Activated naive CD8-positive, alpha-beta T cell treated with anti-CD3 and anti-CD28 coated beads for 36 hours (primary cell): ENCODE measurements around the gene PGS1. TPM values are rescaled to one million over a fixed set of nuclear protein-coding genes. Genes with fewer than 3 reads are reported as not detected.
A peak's percentile ranks its signal among the peaks of the same experiment; 100 is the strongest.

ENCODE experiments used
- DNase-seq: peaks from one replicate; pipeline ENCODE4 v3.0.0; 2021
- H3K27ac Mint-ChIP-seq: one replicate; pipeline ENCODE4 v1.8.0; 2022; ENCODE audit warnings: mild to moderate bottlenecking, moderate library complexity, mixed read lengths
- H3K27me3 Mint-ChIP-seq: one replicate; pipeline ENCODE4 v1.8.0; 2022; ENCODE audit warnings: mild to moderate bottlenecking, mixed read lengths
- H3K36me3 Mint-ChIP-seq: one replicate; pipeline ENCODE4 v1.8.0; 2021; ENCODE audit warnings: mild to moderate bottlenecking, mixed read lengths
- H3K4me1 Mint-ChIP-seq: one replicate; pipeline ENCODE4 v1.8.0; 2021; ENCODE audit warnings: mixed read lengths
- H3K4me3 Mint-ChIP-seq: one replicate; pipeline ENCODE4 v1.8.0; 2022; ENCODE audit warnings: mild to moderate bottlenecking, moderate library complexity, mixed read lengths
- H3K9me3 Mint-ChIP-seq: one replicate; pipeline ENCODE4 v1.8.0; 2022; ENCODE audit warnings: mixed read lengths
- total RNA-seq, 2 experiments: library from RNA; stranded (reverse); gene quantifications; one replicate each; pipeline ENCODE4 v1.2.3, GENCODE V29; 2021

The PGS1 gene
- total RNA-seq, 2 experiments from 2014 or later, result 39.1 to 43.7 TPM

GRCh38 chr17:78368854-78369495, 9.5 kb upstream of the PGS1 start:
- Mint-ChIP-seq H3K9me3 (no peaks in the 10 kb centered on the region), H3K36me3 (no peaks in the 10 kb centered on the region), H3K4me3 (no peak overlapping the region), H3K27me3 (peaks cover 13% of the 10 kb centered on the region), H3K27ac (no peak overlapping the region), H3K4me1 (peaks cover 10% of the 10 kb centered on the region)
- DNase-seq, result no peak

GRCh38 chr17:78369791-78370381, 8.6 kb upstream of the PGS1 start:
- Mint-ChIP-seq H3K9me3 (no peaks in the 10 kb centered on the region), H3K27ac (no peak overlapping the region), H3K27me3 (peaks cover 4% of the 10 kb centered on the region), H3K4me1 (peaks cover 3% of the 10 kb centered on the region), H3K36me3 (no peaks in the 10 kb centered on the region), H3K4me3 (no peak overlapping the region)
- DNase-seq, result no peak

GRCh38 chr17:78371056-78371455, 7.4 kb upstream of the PGS1 start:
- peaks cover 2% of the 10 kb centered on the region for H3K27me3 Mint-ChIP-seq
- no peak overlapping the region for H3K27ac Mint-ChIP-seq
- DNase-seq, result no peak
- no peaks in the 10 kb centered on the region for H3K4me1 Mint-ChIP-seq
- H3K36me3 Mint-ChIP-seq, result no peaks in the 10 kb centered on the region
- no peaks in the 10 kb centered on the region for H3K9me3 Mint-ChIP-seq
- no peak overlapping the region for H3K4me3 Mint-ChIP-seq

- Mint-ChIP-seq H3K9me3 (no peaks in the 10 kb centered on the region), H3K4me3 (no peak overlapping the region), H3K27ac (no peak overlapping the region), H3K4me1 (peaks cover 4% of the 10 kb centered on the region), H3K27me3 (no peaks in the 10 kb centered on the region), H3K36me3 (no peaks in the 10 kb centered on the region)
- DNase-seq, result no peak
Measured at GRCh38 chr17:78372841-78373240, 5.6 kb upstream of the PGS1 start.

GRCh38 chr17:78374189-78374588, 4.3 kb upstream of the PGS1 start:
- no peak for DNase-seq
- Mint-ChIP-seq H3K27ac (no peak overlapping the region), H3K9me3 (no peaks in the 10 kb centered on the region), H3K4me1 (peaks cover 7% of the 10 kb centered on the region), H3K36me3 (peaks cover 4% of the 10 kb centered on the region), H3K4me3 (no peak overlapping the region), H3K27me3 (no peaks in the 10 kb centered on the region)

- Mint-ChIP-seq H3K4me1 (peaks cover 11% of the 10 kb centered on the region), H3K27me3 (no peaks in the 10 kb centered on the region), H3K4me3 (no peak overlapping the region), H3K9me3 (no peaks in the 10 kb centered on the region), H3K36me3 (peaks cover 6% of the 10 kb centered on the region), H3K27ac (no peak overlapping the region)
- no peak for DNase-seq
Measured at GRCh38 chr17:78374631-78375274, 3.7 kb upstream of the PGS1 start.

GRCh38 chr17:78375401-78376151, 2.9 kb upstream of the PGS1 start:
- H3K27ac Mint-ChIP-seq, result no peak overlapping the region
- peaks cover 20% of the 10 kb centered on the region for H3K4me1 Mint-ChIP-seq
- no peaks in the 10 kb centered on the region for H3K9me3 Mint-ChIP-seq
- H3K27me3 Mint-ChIP-seq, result no peaks in the 10 kb centered on the region
- peaks cover 6% of the 10 kb centered on the region for H3K36me3 Mint-ChIP-seq
- no peak for DNase-seq
- no peak overlapping the region for H3K4me3 Mint-ChIP-seq

- peaks cover 8% of the 10 kb centered on the region for H3K36me3 Mint-ChIP-seq
- no peak for DNase-seq
- peaks cover 26% of the 10 kb centered on the region for H3K4me1 Mint-ChIP-seq
- H3K4me3 Mint-ChIP-seq, result no peak overlapping the region
- no peak overlapping the region for H3K27ac Mint-ChIP-seq
- no peaks in the 10 kb centered on the region for H3K9me3 Mint-ChIP-seq
- no peaks in the 10 kb centered on the region for H3K27me3 Mint-ChIP-seq
Measured at GRCh38 chr17:78376161-78376560, 2.3 kb upstream of the PGS1 start.

- peak overlapping the region; percentile 99 for H3K4me3 Mint-ChIP-seq
- H3K27ac Mint-ChIP-seq, result no peak overlapping the region
- DNase-seq, result no peak
- H3K4me1 Mint-ChIP-seq, result peaks cover 40% of the 10 kb centered on the region
- no peaks in the 10 kb centered on the region for H3K9me3 Mint-ChIP-seq
- H3K27me3 Mint-ChIP-seq, result no peaks in the 10 kb centered on the region
- peaks cover 16% of the 10 kb centered on the region for H3K36me3 Mint-ChIP-seq
Measured at GRCh38 chr17:78377858-78378224, 608 bp upstream of the PGS1 start.

GRCh38 chr17:78379131-78379491, 662 bp downstream of the PGS1 start:
- DNase-seq, result no peak
- H3K27me3 Mint-ChIP-seq, result no peaks in the 10 kb centered on the region
- H3K4me1 Mint-ChIP-seq, result peaks cover 53% of the 10 kb centered on the region
- peak overlapping the region; percentile 95 for H3K27ac Mint-ChIP-seq
- H3K4me3 Mint-ChIP-seq, result peak overlapping the region; percentile 99
- peaks cover 20% of the 10 kb centered on the region for H3K36me3 Mint-ChIP-seq
- H3K9me3 Mint-ChIP-seq, result no peaks in the 10 kb centered on the region

GRCh38 chr17:78380370-78380769, 1.9 kb downstream of the PGS1 start:
- Mint-ChIP-seq H3K27me3 (no peaks in the 10 kb centered on the region), H3K27ac (peak overlapping the region; percentile 54), H3K4me1 (peaks cover 63% of the 10 kb centered on the region), H3K9me3 (no peaks in the 10 kb centered on the region), H3K4me3 (peak overlapping the region; percentile 99), H3K36me3 (peaks cover 24% of the 10 kb centered on the region)
- DNase-seq, result no peak

GRCh38 chr17:78381601-78382232, 3.3 kb downstream of the PGS1 start:
- Mint-ChIP-seq H3K4me1 (peaks cover 77% of the 10 kb centered on the region), H3K9me3 (no peaks in the 10 kb centered on the region), H3K4me3 (peak overlapping the region; percentile 99), H3K27me3 (no peaks in the 10 kb centered on the region), H3K36me3 (peaks cover 31% of the 10 kb centered on the region), H3K27ac (peak overlapping the region; percentile 97)
- no peak for DNase-seq

GRCh38 chr17:78383725-78384471, 5.4 kb downstream of the PGS1 start:
- H3K36me3 Mint-ChIP-seq, result peaks cover 39% of the 10 kb centered on the region

GRCh38 chr17:78384479-78385175, 6.2 kb downstream of the PGS1 start:
- no peaks in the 10 kb centered on the region for H3K27me3 Mint-ChIP-seq
- no peak for DNase-seq
- H3K27ac Mint-ChIP-seq, result peak overlapping the region; percentile 97
- peaks cover 35% of the 10 kb centered on the region for H3K36me3 Mint-ChIP-seq
- H3K9me3 Mint-ChIP-seq, result no peaks in the 10 kb centered on the region
- H3K4me3 Mint-ChIP-seq, result peak overlapping the region; percentile 66
- H3K4me1 Mint-ChIP-seq, result peaks cover 84% of the 10 kb centered on the region

More at GRCh38 chr17:78383725-78384471, 5.4 kb downstream of the PGS1 start:
- DNase-seq, result peak; percentile 68
- Mint-ChIP-seq H3K4me3 (peak overlapping the region; percentile 66), H3K4me1 (peaks cover 89% of the 10 kb centered on the region), H3K9me3 (no peaks in the 10 kb centered on the region), H3K27ac (peak overlapping the region; percentile 97), H3K27me3 (no peaks in the 10 kb centered on the region)
